Rectal smooth muscle tissue (tissue), 1 donor: ENCODE measurements around the gene PDGFD.

Source experiments
- H3K27ac ChIP-seq: one replicate; pipeline ENCODE4 v1.7.0; 2013; ENCODE audit warnings: low read depth, low read length, inconsistent platforms
- H3K27me3 ChIP-seq: one replicate; pipeline ENCODE4 v1.7.0; 2013; ENCODE audit warnings: low read length; ENCODE audit not compliant: control insufficient read depth, insufficient read depth
- H3K36me3 ChIP-seq: one replicate; pipeline ENCODE4 v1.7.0; 2013; ENCODE audit warnings: low read length; ENCODE audit not compliant: control insufficient read depth, insufficient read depth
- H3K4me1 ChIP-seq: one replicate; pipeline ENCODE4 v1.7.0; 2013; ENCODE audit warnings: low read length; ENCODE audit not compliant: control insufficient read depth, insufficient read depth
- H3K4me3 ChIP-seq: one replicate; pipeline ENCODE4 v1.7.0; 2013; ENCODE audit warnings: low read length
- H3K9ac ChIP-seq: one replicate; pipeline ENCODE4 v1.7.0; 2013; ENCODE audit warnings: low read length

PDGFD gene

GRCh38 chr11:103978616-103979595 lies 185.0 kb downstream of the PDGFD start:
- Histone ChIP-seq H3K4me3 (no peak overlapping the region), H3K9ac (no peak overlapping the region), H3K27me3 (no peaks in the 10 kb centered on the region), H3K4me1 (no peaks in the 10 kb centered on the region), H3K27ac (no peak overlapping the region), H3K36me3 (no peaks in the 10 kb centered on the region)

- no peaks in the 10 kb centered on the region for H3K27me3 ChIP-seq
- H3K4me3 ChIP-seq = no peak overlapping the region
- H3K36me3 ChIP-seq = no peaks in the 10 kb centered on the region
- no peak overlapping the region for H3K9ac ChIP-seq
- no peak overlapping the region for H3K27ac ChIP-seq
- no peaks in the 10 kb centered on the region for H3K4me1 ChIP-seq
Observed at GRCh38 chr11:103972013-103972412, 191.9 kb downstream of the PDGFD start.

GRCh38 chr11:103970701-103971249 lies 193.2 kb downstream of the PDGFD start:
- Histone ChIP-seq H3K36me3 (no peaks in the 10 kb centered on the region), H3K4me3 (no peak overlapping the region), H3K27ac (no peak overlapping the region), H3K9ac (no peak overlapping the region), H3K4me1 (no peaks in the 10 kb centered on the region), H3K27me3 (no peaks in the 10 kb centered on the region)

GRCh38 chr11:103968685-103969084 lies 195.3 kb downstream of the PDGFD start:
- Histone ChIP-seq H3K9ac (no peak overlapping the region), H3K36me3 (no peaks in the 10 kb centered on the region), H3K27me3 (no peaks in the 10 kb centered on the region), H3K4me1 (no peaks in the 10 kb centered on the region), H3K4me3 (no peak overlapping the region), H3K27ac (no peak overlapping the region)

GRCh38 chr11:103967985-103968384 lies 196.0 kb downstream of the PDGFD start:
- H3K9ac ChIP-seq = no peak overlapping the region
- H3K27ac ChIP-seq = no peak overlapping the region
- no peaks in the 10 kb centered on the region for H3K36me3 ChIP-seq
- no peaks in the 10 kb centered on the region for H3K27me3 ChIP-seq
- H3K4me3 ChIP-seq = no peak overlapping the region
- no peaks in the 10 kb centered on the region for H3K4me1 ChIP-seq

- Histone ChIP-seq H3K4me1 (no peaks in the 10 kb centered on the region), H3K27me3 (no peaks in the 10 kb centered on the region), H3K27ac (no peak overlapping the region), H3K36me3 (no peaks in the 10 kb centered on the region), H3K9ac (no peak overlapping the region), H3K4me3 (no peak overlapping the region)
Observed at GRCh38 chr11:103964390-103964789, 199.6 kb downstream of the PDGFD start.

GRCh38 chr11:103963648-103964047 lies 200.3 kb downstream of the PDGFD start:
- H3K36me3 ChIP-seq = no peaks in the 10 kb centered on the region
- no peak overlapping the region for H3K27ac ChIP-seq
- no peaks in the 10 kb centered on the region for H3K27me3 ChIP-seq
- H3K4me1 ChIP-seq = no peaks in the 10 kb centered on the region
- no peak overlapping the region for H3K4me3 ChIP-seq
- H3K9ac ChIP-seq = no peak overlapping the region

GRCh38 chr11:103961010-103961409 lies 202.9 kb downstream of the PDGFD start:
- Histone ChIP-seq H3K9ac (no peak overlapping the region), H3K36me3 (no peaks in the 10 kb centered on the region), H3K4me3 (no peak overlapping the region), H3K27ac (no peak overlapping the region), H3K27me3 (no peaks in the 10 kb centered on the region), H3K4me1 (no peaks in the 10 kb centered on the region)

GRCh38 chr11:103960108-103960507 lies 203.8 kb downstream of the PDGFD start:
- Histone ChIP-seq H3K4me1 (no peaks in the 10 kb centered on the region), H3K27ac (no peak overlapping the region), H3K27me3 (no peaks in the 10 kb centered on the region), H3K4me3 (no peak overlapping the region), H3K36me3 (no peaks in the 10 kb centered on the region), H3K9ac (no peak overlapping the region)

GRCh38 chr11:103959279-103959942 lies 204.5 kb downstream of the PDGFD start:
- Histone ChIP-seq H3K36me3 (no peaks in the 10 kb centered on the region), H3K9ac (no peak overlapping the region), H3K27ac (no peak overlapping the region), H3K4me1 (no peaks in the 10 kb centered on the region), H3K27me3 (no peaks in the 10 kb centered on the region), H3K4me3 (no peak overlapping the region)

- Histone ChIP-seq H3K4me1 (no peaks in the 10 kb centered on the region), H3K9ac (no peak overlapping the region), H3K4me3 (no peak overlapping the region), H3K27me3 (no peaks in the 10 kb centered on the region), H3K36me3 (no peaks in the 10 kb centered on the region), H3K27ac (no peak overlapping the region)
Observed at GRCh38 chr11:103958475-103959215, 205.3 kb downstream of the PDGFD start.
